Neural cell (in vitro differentiated cells): Measurements from ENCODE around the gene OSBP2. TPM values are rescaled to one million over a fixed set of nuclear protein-coding genes. Genes with fewer than 3 reads are reported as not detected.

Source experiments
- H2AFZ ChIP-seq: fragments of 200-600, 300-800 bp; sonication (generic), shearing (Covaris generic); 2 replicates; pipeline ENCODE4 v1.6.0; 2014; ENCODE audit warnings: low read depth, mild to moderate bottlenecking, antibody characterized with exemption, low read length, moderate library complexity
- H3F3A ChIP-seq: fragments of 200-600 bp; shearing (Covaris generic); 2 replicates; pipeline ENCODE4 v1.6.1; 2016; ENCODE audit warnings: mild to moderate bottlenecking, moderate library complexity, mixed read lengths, antibody characterized with exemption, low read length; ENCODE audit not compliant: insufficient read depth, poor library complexity, severe bottlenecking
- H3K27ac ChIP-seq: fragments of 200-600, 300-800 bp; sonication (generic), shearing (Covaris generic); 2 replicates; pipeline ENCODE4 v1.5.1; 2014; ENCODE audit warnings: mild to moderate bottlenecking, low read length, moderate library complexity
- H3K27me3 ChIP-seq: fragments of 300-800, 200-600 bp; sonication (generic), shearing (Covaris generic); 2 replicates; pipeline ENCODE4 v1.6.0; 2014; ENCODE audit warnings: mild to moderate bottlenecking, low read depth, low read length, moderate library complexity; ENCODE audit not compliant: insufficient read depth
- H3K36me3 ChIP-seq: fragments of 300-800, 200-600 bp; sonication (generic), shearing (Covaris generic); 2 replicates; pipeline ENCODE4 v1.5.1; 2014; ENCODE audit warnings: mild to moderate bottlenecking, antibody characterized with exemption, low read length, moderate library complexity; ENCODE audit not compliant: insufficient read depth
- H3K4me2 ChIP-seq: fragments of 300-800, 200-600 bp; sonication (generic), shearing (Covaris generic); 2 replicates; pipeline ENCODE4 v1.6.0; 2014; ENCODE audit warnings: mild to moderate bottlenecking, low read length
- H3K4me3 ChIP-seq: fragments of 300-800, 200-600 bp; sonication (generic), shearing (Covaris generic); 2 replicates; pipeline ENCODE4 v1.5.1; 2014; ENCODE audit warnings: mild to moderate bottlenecking, low read length, moderate library complexity
- H3K79me2 ChIP-seq: fragments of 200-600 bp; shearing (Covaris generic); replicated peaks from 2 replicates; pipeline ENCODE4 v1.6.0; 2014; ENCODE audit warnings: mild to moderate bottlenecking, low read length, moderate library complexity; ENCODE audit not compliant: insufficient read depth
- H3K9ac ChIP-seq: fragments of 300-800, 200-600 bp; sonication (generic), shearing (Covaris generic); 2 replicates; pipeline ENCODE4 v1.6.1; 2016; ENCODE audit warnings: mild to moderate bottlenecking, low read length, mixed read lengths
- H3K9me2 ChIP-seq: fragments of 200-600 bp; shearing (Covaris generic); 2 replicates; pipeline ENCODE4 v1.6.1; 2016; ENCODE audit warnings: mild to moderate bottlenecking, low read length, mixed read lengths; ENCODE audit not compliant: insufficient read depth
- H3K9me3 ChIP-seq: fragments of 200-600, 300-800 bp; sonication (generic), shearing (Covaris generic); 2 replicates; pipeline ENCODE4 v1.6.1; 2016; ENCODE audit warnings: mild to moderate bottlenecking, mixed run types, low read length, moderate library complexity, mixed read lengths
- H4K20me1 ChIP-seq: fragments of 200-600 bp; shearing (Covaris generic); 2 replicates; pipeline ENCODE4 v1.6.1; 2016; ENCODE audit warnings: mild to moderate bottlenecking, mixed run types; ENCODE audit not compliant: insufficient read depth
- CTCF ChIP-seq: fragments of 450-650 bp; IDR thresholded peaks from 2 replicates; pipeline ENCODE4 v1.5.1; 2014; ENCODE audit warnings: antibody characterized with exemption, mild to moderate bottlenecking, moderate library complexity; ENCODE audit not compliant: poor library complexity, severe bottlenecking
- EP300 ChIP-seq: fragments of 450-650 bp; conservative IDR thresholded peaks from 2 replicates; pipeline ENCODE4 v1.6.1; 2014; ENCODE audit warnings: antibody characterized with exemption, mild to moderate bottlenecking, moderate library complexity; ENCODE audit not compliant: poor library complexity, severe bottlenecking
- EZH2 ChIP-seq: fragments of 200-600, 300-800 bp; shearing (Covaris generic), sonication (generic); IDR thresholded peaks from 2 replicates; pipeline ENCODE4 v1.6.1; 2014; ENCODE audit warnings: antibody characterized with exemption, low read length, borderline replicate concordance, mild to moderate bottlenecking; ENCODE audit not compliant: insufficient read depth, poor library complexity, severe bottlenecking
- MXI1 ChIP-seq: fragments of 450-650 bp; conservative IDR thresholded peaks from 2 replicates; pipeline ENCODE4 v1.6.1; 2014; ENCODE audit warnings: antibody characterized with exemption, mild to moderate bottlenecking; ENCODE audit not compliant: poor library complexity, severe bottlenecking
- POLR2AphosphoS5 ChIP-seq: IDR thresholded peaks from 2 replicates; pipeline ENCODE4 v1.6.1; 2012
- RAD21 ChIP-seq: fragments of 450-650 bp; conservative IDR thresholded peaks from 2 replicates; pipeline ENCODE4 v1.6.1; 2014; ENCODE audit warnings: antibody characterized with exemption, mild to moderate bottlenecking, moderate library complexity
- REST ChIP-seq: IDR thresholded peaks from 2 replicates; pipeline ENCODE4 v1.6.1; 2012; ENCODE audit warnings: borderline replicate concordance
- SMC3 ChIP-seq: fragments of 450-650 bp; conservative IDR thresholded peaks from 2 replicates; pipeline ENCODE4 v1.6.1; 2014; ENCODE audit warnings: antibody characterized with exemption, mild to moderate bottlenecking, moderate library complexity; ENCODE audit not compliant: poor library complexity
- TAF1 ChIP-seq: IDR thresholded peaks from 2 replicates; pipeline ENCODE4 v1.6.1; 2012; ENCODE audit warnings: low read depth
- polyA plus RNA-seq: library from polyadenylated mRNA; depleted of rRNA; stranded (reverse); fragments of >200 nt; gene quantifications from 2 replicates; pipeline ENCODE4 v1.2.3, GENCODE V29; 2014

Gene OSBP2
- polyA plus RNA-seq, 1 donor from 2014 or later, result 8.7 TPM

DNA sequence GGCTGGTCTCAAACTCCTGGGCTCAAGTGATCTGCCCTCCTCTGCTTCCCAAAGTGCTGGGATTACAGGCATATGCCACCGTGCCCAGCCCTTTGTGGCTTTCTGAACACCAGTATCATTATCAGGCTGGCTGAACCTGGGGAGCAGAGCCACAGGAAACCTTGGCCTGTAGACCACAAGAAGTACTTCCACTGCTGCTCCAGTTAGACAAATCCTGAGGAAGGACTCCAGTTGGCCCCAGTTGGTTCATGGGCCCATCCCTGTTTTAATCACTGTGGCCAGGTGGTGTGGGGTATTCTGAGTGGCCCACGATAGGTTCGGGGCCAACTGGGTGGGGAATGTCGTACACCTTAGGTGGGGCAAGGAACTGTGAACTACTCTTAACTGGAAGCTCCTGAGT is 21.5 kb upstream of the OSBP2 start:
- TF ChIP-seq REST (no peak), EP300 (no peak), RAD21 (no peak)
- H3K36me3 ChIP-seq, result no peaks in the 10 kb centered on the region
- no peaks in the 10 kb centered on the region for H3K27me3 ChIP-seq
- no peak overlapping the region for H3K4me2 ChIP-seq
- H4K20me1 ChIP-seq, result no peaks in the 10 kb centered on the region
- no peak overlapping the region for H2AFZ ChIP-seq
- H3K9me2 ChIP-seq, result no peaks in the 10 kb centered on the region
- H3K79me2 ChIP-seq, result no peaks in the 10 kb centered on the region
- no peaks in the 10 kb centered on the region for H3F3A ChIP-seq
- H3K4me3 ChIP-seq, result no peak overlapping the region
- H3K27ac ChIP-seq, result no peak overlapping the region
- H3K9ac ChIP-seq, result no peak overlapping the region
- H3K9me3 ChIP-seq, result no peaks in the 10 kb centered on the region

DNA sequence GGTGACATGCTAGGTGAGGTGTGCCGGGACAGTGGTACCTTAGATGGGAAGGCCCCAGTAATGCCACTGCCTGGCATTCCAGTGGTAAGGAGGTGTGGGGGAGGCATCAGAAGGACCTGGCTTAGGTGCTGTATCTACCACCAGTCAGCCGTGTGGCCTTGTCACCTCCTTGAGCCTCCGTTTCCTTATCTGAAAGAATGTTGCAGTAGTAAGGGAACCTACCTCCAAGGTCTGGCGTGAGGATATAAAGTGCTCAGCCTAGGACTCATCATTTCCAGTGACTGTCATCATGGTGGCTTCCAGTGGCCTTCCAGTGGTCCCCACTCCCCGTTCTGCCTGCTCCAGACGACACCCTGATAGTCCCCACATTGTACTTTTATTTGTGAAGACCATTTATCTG is 20.2 kb upstream of the OSBP2 start:
- Histone ChIP-seq H2AFZ (no peak overlapping the region), H3K36me3 (no peaks in the 10 kb centered on the region), H3K9me2 (no peaks in the 10 kb centered on the region), H3K4me3 (no peak overlapping the region), H3K9me3 (no peaks in the 10 kb centered on the region), H3K27ac (no peak overlapping the region), H3K27me3 (no peaks in the 10 kb centered on the region), H3F3A (no peaks in the 10 kb centered on the region), H4K20me1 (no peaks in the 10 kb centered on the region), H3K4me2 (no peak overlapping the region), H3K9ac (no peak overlapping the region), H3K79me2 (no peaks in the 10 kb centered on the region)
- no peak for TF ChIP-seq CTCF
- no peak for TF ChIP-seq SMC3
- no peak for TF ChIP-seq EP300
- TF ChIP-seq TAF1, result no peak
- TF ChIP-seq MXI1, result no peak
- no peak for TF ChIP-seq POLR2AphosphoS5
- no peak for TF ChIP-seq REST
- TF ChIP-seq RAD21, result no peak
- TF ChIP-seq EZH2, result no peak
